D341Med (cell line): ENCODE measurements around the gene KCNK4.

ENCODE experiments used
- DNase-seq: peaks from one replicate; pipeline ENCODE4 v3.0.0; 2012; ENCODE audit warnings: low spot score

The KCNK4 gene

GRCh38 chr11:64268893-64269539, 22.1 kb upstream of the KCNK4 start:
- no peak for DNase-seq

DNA sequence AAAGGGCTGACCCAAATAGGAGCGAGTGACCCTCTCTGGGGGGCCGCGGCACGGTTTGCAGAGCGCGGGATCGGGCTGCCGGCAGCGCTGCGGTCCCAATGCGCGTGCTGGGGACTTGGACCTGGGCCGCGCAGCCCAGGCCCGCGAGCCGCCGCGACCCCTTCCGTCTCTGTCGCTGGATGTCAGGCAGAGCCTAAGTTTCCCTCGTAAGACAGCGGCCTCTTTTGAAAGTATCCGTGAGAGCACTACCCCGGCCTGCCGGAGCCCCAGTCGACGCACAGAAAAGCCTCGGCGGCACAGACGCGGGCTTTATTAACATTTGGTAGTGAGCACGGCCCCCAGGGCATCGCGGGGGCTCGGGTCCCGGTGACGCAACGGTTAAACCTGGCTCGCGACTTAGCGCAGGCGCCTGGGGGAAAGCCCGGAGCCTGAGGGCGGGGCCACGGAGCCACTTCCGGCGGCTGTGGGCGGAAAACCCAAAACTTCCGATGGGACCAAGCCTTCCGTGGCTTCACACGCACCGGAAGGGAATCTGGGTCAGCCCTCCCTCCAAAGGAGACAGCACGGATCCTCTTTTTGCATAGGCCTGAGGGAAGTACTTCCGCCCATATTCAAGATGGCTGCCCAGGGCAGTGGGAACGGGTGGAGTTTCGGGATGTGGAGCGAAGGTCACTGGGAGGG, 21.4 kb upstream of the KCNK4 start:
- peak; percentile 92 for DNase-seq

DNA sequence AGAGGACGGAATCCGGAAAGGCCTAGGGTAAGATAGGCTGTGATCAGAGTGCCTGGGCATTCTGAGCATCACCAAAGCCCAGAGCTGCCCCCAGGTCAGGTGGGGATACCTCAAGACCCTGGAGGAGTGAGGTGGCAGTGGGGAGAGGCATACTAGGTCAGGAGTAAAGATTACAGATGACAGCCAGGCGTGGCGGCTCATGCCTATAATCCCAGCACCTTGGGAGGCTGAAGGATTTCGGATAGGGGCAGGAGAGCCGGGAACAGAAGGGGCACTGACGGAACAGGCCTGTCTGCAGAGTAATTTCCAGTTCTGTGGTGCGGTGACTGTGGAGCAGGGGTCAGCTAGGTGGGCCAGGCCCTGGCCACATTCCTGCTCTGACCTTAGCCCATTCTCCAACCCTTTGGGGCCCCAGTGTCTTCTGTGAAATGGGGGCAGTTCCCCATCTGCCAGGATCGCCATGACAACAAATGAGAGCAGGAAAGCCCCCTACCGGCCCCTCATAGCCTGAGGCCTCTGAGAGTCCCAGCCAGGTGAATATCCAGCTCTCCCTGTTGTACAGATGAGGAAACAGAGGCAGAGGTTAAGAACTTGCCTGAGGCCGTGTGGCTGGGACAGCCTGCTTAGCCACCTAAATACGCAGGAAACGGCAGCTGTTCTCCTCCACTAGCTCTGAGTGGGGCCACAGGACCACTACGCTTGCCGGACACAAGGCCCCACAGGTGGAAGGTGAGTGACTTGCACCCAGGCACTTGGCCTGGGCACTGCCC, 15.9 kb upstream of the KCNK4 start:
- DNase-seq: no peak

GRCh38 chr11:64275841-64276240, 15.3 kb upstream of the KCNK4 start:
- DNase-seq: no peak

DNA sequence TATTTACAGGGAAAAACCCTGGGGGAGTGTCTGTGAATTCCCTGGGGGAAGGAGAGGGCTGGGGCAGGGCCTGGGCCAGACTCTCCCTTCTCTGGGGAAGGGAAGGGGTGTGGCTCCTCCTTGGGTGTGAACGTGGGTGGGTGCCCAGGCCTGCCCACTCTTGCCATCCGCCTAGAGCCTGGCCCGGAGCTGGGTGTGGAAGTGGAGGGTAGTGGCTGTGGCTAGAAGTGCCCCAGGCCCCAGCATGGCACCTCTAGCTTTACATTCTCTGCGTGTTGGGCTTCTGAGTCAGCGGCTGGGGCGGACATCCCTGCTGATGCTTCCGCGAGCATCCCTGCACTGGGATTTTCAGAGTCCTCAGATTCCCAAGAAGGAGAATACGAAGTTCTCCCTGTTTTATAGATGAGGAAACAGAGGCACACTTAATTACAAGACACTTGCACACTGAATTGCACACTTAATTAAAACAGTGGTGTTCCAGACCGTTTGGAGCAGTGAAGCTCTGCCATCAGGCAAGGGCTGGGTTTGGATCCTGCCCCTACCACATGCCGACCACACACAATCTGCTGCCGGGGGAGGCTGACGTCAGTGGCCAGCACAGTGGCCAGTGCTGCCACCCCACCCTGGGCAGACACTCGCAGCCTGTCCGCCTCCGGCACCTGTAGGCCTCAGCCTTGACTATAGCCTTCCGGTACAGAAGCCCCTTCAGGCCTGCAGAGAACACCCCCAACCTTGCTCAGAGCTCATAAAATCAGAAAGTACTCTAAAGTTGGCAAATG, 14.3 kb upstream of the KCNK4 start:
- DNase-seq: no peak

DNA sequence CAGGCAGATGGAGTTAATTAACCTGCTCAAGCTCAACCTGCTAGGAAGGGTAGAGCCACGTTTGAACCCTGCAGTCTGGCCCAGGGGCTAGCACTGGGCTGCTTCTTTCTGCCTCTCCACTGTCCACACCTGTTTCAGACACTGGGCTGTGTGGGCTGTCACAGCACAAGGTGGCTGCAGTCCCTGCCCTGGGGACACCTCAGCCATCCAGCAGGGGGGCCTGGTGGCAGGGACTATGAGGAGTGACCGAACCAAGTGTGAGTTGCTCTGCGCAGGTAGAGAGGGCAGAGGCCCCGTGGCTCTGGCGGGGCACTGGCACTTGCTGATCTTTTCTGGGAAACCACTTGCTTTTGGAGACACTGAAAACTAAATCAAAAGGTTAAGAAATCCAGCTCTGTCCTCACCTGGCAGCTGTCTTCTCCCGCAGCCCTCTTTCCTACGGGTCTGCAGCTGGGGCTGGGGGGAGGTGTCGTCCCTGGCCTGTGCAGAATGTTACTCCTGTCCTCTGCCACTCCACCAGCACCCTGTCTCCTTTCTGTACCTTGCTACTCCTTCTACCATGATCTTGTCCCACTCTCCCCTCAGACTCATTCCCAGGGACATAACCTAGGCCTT, 12.4 kb upstream of the KCNK4 start:
- no peak for DNase-seq

- DNase-seq: no peak
These were observed 8.9 kb upstream of the KCNK4 start for GRCh38 chr11:64281957-64282770.

- no peak for DNase-seq
These were observed 8.0 kb upstream of the KCNK4 start for GRCh38 chr11:64283092-64283491.

DNA sequence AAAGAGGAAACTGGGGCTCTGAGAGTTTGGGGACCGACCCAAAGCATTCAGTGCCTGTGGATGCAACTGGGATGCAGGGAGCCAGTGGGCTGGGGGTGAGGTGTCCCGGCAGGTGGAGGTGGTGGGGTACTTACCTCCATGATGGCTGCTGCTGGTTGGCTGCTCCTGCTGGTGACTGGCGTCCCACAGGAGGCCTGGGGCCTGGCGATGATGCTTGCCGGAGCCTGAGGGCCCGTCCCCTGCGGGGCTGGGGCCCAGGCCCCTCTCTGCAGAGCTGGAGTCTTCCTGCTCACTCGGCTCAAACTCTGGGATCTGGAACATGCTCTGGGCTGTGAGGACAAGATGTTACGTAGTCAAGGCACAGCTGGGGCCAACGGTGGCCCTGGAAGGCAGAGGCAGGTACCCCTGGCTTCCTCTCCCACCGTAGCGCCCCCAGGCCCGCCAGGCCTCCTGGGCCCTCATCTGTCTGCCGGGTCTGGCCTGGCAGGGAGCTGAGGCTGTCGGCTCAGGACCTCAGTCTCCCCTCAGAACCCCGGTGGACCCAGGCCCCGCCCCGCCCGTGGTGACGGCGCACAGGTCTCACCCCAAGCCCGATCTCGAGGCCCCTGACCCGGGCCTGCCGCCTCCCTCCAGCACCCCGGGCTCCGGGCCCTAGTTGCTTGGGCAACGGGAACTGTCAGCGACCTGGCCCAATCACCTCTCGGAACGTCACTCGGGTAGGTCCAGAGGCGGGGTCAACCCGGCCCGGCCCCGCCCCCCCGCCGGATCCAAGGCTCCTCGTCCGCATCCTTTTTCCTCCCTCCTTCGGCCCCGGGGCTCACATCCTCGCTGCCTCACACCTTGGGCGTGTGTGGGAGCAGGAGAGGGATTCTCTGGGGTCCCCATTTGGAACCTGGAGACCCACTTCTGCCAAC, 6.8 kb upstream of the KCNK4 start, which contains the start of gene BAD:
TSS of gene BAD (minus strand) at position 618 of the 914 bp plus-strand sequence. CDS start at position 321, 297 bp downstream.
- peak; percentile 98 for DNase-seq

DNA sequence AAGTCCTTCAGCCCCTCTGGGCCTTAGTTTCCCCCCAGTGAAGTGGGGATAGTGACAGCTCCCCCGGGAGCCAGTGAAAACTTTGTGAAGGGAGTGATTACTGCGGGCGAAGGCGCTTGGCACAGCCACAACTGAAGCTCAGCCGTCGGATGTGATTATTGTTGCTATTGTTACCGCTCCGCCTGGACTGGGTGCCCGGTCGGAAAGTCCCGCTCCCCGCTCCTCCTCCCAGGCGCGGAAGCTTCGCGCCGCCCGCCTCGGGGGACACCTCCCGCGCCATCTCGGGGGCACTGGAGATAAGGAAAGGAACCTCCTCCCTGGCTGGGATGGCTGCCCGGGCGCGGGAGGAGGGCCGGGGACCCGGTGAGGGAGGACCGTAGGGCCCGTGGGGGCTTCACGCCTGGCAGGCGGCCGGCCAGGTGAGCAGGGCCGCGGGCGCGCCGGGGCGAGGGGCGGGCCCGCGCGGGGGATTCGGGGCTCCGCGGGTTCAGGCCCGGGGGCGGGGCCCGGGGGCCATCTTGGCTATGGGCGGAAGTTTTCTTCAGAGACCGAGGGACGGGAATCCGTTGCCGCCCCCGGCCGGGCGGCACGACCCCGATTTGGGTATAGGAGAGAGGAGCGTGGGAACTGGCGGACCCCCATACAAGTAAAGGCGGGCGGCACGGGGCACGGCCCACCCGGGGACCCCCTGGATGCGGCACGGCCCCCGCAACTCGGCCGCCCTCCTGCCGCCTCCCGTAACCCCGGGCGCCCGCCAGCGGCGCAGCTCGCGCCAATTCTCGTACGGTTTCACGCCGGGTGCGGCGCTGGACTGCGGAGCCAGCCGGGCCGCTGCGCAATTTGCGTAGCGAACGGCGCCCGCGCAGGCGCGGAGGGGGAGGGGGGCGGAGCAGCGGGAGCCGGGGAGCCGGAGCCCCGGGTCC, 5.9 kb upstream of the KCNK4 start, which contains the start of gene GPR137:
TSS of gene GPR137 (plus strand) at position 887 of the 923 bp plus-strand sequence. CDS start 677 bp downstream, outside the sequence.
- DNase-seq: peak; percentile 95

GRCh38 chr11:64285885-64286800, 5.0 kb upstream of the KCNK4 start:
- peak; percentile 74 for DNase-seq

- DNase-seq: no peak
These were observed 4.3 kb upstream of the KCNK4 start for GRCh38 chr11:64286801-64287159.

GRCh38 chr11:64287676-64288352, 3.3 kb upstream of the KCNK4 start:
- no peak for DNase-seq

GRCh38 chr11:64288353-64288750, 2.8 kb upstream of the KCNK4 start:
- DNase-seq: no peak

DNA sequence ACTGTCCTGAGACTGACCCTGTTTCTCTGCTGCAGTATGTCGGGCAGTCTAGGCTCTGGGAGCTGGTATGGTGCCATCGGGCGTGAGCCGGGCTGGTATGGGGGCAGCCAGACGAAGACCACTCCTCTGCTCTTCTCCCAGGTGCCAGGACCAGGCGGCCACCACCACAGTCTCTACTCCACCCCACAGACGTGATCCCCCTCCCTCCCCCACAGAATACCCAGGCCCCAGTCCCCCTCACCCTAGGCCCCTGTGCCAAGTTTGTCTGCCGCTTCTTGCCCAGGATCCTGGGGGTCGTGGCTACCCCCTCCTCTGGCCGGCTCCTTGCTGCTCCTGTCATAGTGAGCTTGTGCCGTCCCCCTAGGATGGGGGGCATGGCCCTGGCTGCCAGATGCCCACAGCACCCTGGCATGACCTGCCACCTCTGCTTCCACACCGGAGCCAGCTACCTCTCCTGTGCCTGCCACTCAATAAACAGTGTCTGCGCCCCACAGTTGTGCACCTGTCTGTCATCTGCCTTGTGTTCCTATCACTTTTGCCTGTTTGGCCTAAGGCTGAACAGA, 2.0 kb upstream of the KCNK4 start:
- DNase-seq: no peak
